Astrocyte of the cerebellum (primary cell): ENCODE measurements around the gene RAB11FIP3.

Source experiments
- DNase-seq: peaks from one replicate; pipeline ENCODE4 v3.0.0-alpha.2; 2011; ENCODE audit warnings: low read depth
- H3K4me3 ChIP-seq: 2 replicates; pipeline ENCODE4 v1.5.1; 2011; ENCODE audit warnings: mild to moderate bottlenecking, low read depth, low read length, moderate library complexity
- CTCF ChIP-seq: IDR thresholded peaks from 2 replicates; pipeline ENCODE4 v1.5.1; 2012; ENCODE audit warnings: low read length, low read depth, moderate library complexity, mild to moderate bottlenecking; ENCODE audit errors: missing control alignments
- in situ Hi-C: cut with HindIII; loops from 2 replicates; pipeline ENCODE4 v1.10.0; 2017; ENCODE audit warnings: low sequenced_read_pairs

The RAB11FIP3 gene

DNA sequence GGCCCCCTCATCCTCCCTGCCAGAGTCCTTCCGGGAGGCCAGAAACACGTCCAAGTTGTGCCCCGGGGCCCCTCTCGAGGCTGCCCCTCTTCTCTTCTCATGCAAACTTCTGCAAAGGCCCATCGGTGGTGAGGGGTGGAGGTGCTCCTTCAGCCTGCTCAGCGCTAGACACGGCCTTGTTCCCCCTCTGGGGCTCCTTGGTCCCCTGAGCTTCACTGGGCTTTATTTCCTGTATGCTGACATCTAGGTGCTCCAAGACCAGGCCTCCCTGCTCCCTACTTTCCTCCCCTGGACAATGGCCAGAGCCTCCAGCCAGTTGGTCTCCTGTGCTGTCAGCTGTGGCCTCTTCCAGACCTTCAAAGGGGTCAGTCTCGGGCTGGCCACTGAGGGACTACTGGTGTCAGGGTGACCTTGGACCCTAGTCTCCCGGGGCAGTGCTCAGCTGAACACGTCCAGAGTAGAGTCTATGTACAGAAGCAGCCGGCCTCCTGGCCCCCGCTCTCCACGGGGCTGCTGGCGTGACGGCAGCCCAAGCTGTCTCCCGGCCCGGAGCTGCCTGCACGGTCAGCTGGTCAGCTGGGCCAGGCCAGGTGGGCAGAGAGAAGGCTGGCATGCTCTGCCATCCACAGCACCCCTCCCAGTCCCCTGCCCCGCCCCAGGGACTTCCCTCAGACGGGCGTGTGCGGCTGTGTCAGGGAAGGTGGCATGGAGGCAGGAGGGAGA is 133.0 kb downstream of the RAB11FIP3 start:
- no peak for DNase-seq
- no peak overlapping the region for H3K4me3 ChIP-seq
- in situ Hi-C loops, result no loop called here
- no peak for TF ChIP-seq CTCF

DNA sequence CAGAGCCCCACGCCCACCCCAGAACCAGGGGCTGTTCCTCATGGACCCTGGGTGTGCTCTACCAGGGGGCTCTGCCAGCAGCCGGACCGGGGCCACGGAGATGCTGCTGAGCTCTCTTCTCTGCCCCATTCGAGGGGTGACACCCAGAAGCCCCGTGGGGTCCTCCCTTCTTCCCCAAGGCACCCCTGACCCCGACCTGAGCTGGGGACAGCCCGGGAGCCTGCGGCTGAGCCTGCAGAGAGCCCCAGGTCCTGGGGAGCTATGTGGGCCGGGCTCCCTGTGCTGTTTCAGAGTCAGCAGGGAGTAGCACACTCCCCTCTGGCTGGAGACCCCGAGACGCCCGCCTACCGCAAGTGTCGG is 133.6 kb downstream of the RAB11FIP3 start:
- no peak for TF ChIP-seq CTCF
- no peak for DNase-seq
- in situ Hi-C loops, result no loop called here
- H3K4me3 ChIP-seq, result no peak overlapping the region

DNA sequence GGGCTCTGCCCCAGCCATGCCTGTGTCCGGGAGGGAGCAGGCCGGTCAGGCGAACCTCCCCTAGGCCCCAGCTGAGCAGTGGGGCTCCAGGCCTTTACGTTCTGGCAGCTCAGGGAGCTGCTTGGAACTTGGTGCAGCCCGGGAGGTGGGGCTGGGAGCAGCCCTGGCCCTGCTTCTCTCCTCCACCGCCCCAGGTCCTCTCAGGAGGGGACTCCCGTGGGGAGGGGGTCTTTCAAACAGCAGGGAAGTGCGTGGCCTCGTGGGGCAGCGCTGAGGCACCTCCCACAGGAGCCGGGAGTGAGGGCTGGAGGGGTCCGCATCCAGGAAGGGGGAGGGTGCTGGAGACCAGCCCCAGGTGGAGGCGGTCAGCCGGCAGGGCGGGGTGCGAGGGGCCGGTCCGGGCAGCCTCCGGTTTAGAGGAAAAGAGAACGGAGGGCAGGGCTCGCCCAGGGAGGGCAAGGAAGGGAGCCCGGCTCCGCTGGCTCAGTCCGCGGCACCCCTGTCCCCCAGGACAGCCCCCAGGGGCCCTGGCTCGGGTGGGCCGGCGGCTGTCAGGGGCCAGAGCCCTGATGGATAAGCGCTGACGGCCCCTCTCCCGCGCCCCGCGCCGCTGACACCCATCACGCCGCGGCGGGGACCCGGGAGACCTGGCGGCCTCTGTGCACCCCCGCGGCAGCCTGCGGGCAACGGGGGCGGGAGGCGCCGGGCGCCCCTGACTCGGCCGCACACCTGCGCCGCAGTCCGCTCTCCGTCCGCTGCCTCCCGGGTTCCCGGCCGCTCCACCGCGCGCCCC is 134.2 kb downstream of the RAB11FIP3 start:
- in situ Hi-C loops, result no loop called here
- DNase-seq, result no peak
- no peak for TF ChIP-seq CTCF
- H3K4me3 ChIP-seq, result no peak overlapping the region

GRCh38 chr16:560204-560700 is 134.8 kb downstream of the RAB11FIP3 start, which contains the start of gene PRR35:
PRR35 (plus strand) TSS chr16:560394; CDS start chr16:563295, 2,901 bp downstream.
- no peak within 1 kb of the TSS for H3K4me3 ChIP-seq
- in situ Hi-C loops, result no loop called here

DNA sequence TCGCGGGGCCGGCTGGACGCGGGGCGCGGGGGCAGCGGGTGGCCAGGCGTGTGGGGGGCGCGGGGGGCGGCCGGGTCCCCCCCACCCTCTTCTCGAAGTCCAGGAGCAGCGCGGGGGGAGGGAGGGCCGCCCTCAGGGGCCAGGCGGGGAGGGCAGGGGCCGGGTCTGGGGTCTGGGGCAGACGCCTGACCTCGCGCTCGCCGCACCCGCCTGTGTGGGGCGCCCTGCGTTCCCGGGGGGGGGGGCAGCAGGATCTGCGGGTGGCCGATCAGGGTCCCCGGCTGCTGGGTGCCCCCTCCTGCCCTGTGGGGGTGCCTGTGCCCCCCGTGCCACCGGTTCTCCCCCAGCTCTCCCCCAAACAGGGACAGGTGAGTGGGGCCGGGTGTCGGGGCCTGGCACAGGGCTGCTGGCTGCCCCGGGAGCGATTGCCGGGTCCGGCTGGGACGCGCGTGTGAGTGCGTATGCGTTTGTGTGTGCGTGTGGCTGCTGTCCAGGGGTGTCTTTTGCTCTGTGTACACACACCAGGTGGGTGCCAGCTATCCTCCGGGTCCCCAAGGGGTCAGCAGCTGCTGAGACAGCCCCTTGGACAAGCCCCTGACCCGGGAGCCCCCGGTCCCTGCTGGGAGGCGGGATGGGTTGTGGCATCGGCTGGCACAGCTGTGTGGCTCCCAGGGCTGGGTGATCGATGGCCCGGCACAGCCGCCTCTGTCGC is 135.4 kb downstream of the RAB11FIP3 start:
- no peak for DNase-seq
- no peak for TF ChIP-seq CTCF
- no peak overlapping the region for H3K4me3 ChIP-seq
- in situ Hi-C loops, result no loop called here

More at GRCh38 chr16:560204-560700, 134.8 kb downstream of the RAB11FIP3 start, which contains the start of gene PRR35:
- no peak for DNase-seq
- TF ChIP-seq CTCF, result no peak

GRCh38 chr16:561413-561794 is 136.0 kb downstream of the RAB11FIP3 start:
- in situ Hi-C loops, result no loop called here
- DNase-seq, result no peak
- no peak for TF ChIP-seq CTCF
- no peak overlapping the region for H3K4me3 ChIP-seq
